ENCODE measurements around the gene RPS4Y1. TPM values are rescaled to one million over a fixed set of nuclear protein-coding genes. Genes with fewer than 3 reads are reported as not detected.
"Not testable (repeated sequence)": the region's sequence is repeated elsewhere in the genome, so short reads cannot be mapped to it uniquely, and the experiment has no call there.

Gene RPS4Y1
- total RNA-seq, 1 donor, result 24.6 TPM

- DNase-seq (ENCODE audit: low read depth), result no peak
- no peak for TF ChIP-seq CTCF (IDR thresholded peaks at IDR 0.05; ENCODE audit: insufficient read depth, low read depth, low read length)
- no peak overlapping the region for H3K4me3 ChIP-seq (ENCODE audit: low read depth, low read length)
These were observed 15.7 kb downstream of the RPS4Y1 start for GRCh38 chrY:2857068-2857467.

- no peak overlapping the region for H3K4me3 ChIP-seq (ENCODE audit: low read depth, low read length)
- peak; percentile 31 for TF ChIP-seq CTCF (IDR thresholded peaks at IDR 0.05; ENCODE audit: insufficient read depth, low read depth, low read length)
- peak; percentile 72 for DNase-seq (ENCODE audit: low read depth)
These were observed 16.3 kb downstream of the RPS4Y1 start for GRCh38 chrY:2857686-2858085.

GRCh38 chrY:2859782-2860181, 18.4 kb downstream of the RPS4Y1 start:
- no peak for TF ChIP-seq CTCF (IDR thresholded peaks at IDR 0.05; ENCODE audit: insufficient read depth, low read depth, low read length)

GRCh38 chrY:2860511-2860910, 19.1 kb downstream of the RPS4Y1 start:
- H3K4me3 ChIP-seq (ENCODE audit: low read depth, low read length), result no peak overlapping the region
- no peak for TF ChIP-seq CTCF (IDR thresholded peaks at IDR 0.05; ENCODE audit: insufficient read depth, low read depth, low read length)
- peak; percentile 66 for DNase-seq (ENCODE audit: low read depth)

More at GRCh38 chrY:2859782-2860181, 18.4 kb downstream of the RPS4Y1 start:
- H3K4me3 ChIP-seq (ENCODE audit: low read depth, low read length), result no peak overlapping the region
- no peak for DNase-seq (ENCODE audit: low read depth)

GRCh38 chrY:2866581-2866980, 25.2 kb downstream of the RPS4Y1 start:
- DNase-seq (ENCODE audit: low read depth), result peak; percentile 13
- H3K4me3 ChIP-seq (ENCODE audit: low read depth, low read length), result no peak overlapping the region
- no peak for TF ChIP-seq CTCF (IDR thresholded peaks at IDR 0.05; ENCODE audit: insufficient read depth, low read depth, low read length)

- no peak for TF ChIP-seq CTCF (IDR thresholded peaks at IDR 0.05; ENCODE audit: insufficient read depth, low read depth, low read length)
- no peak overlapping the region for H3K4me3 ChIP-seq (ENCODE audit: low read depth, low read length)
- no peak for DNase-seq (ENCODE audit: low read depth)
These were observed 26.1 kb downstream of the RPS4Y1 start for GRCh38 chrY:2867469-2867868.

- no peak for DNase-seq (ENCODE audit: low read depth)
- no peak overlapping the region for H3K4me3 ChIP-seq (ENCODE audit: low read depth, low read length)
- no peak for TF ChIP-seq CTCF (IDR thresholded peaks at IDR 0.05; ENCODE audit: insufficient read depth, low read depth, low read length)
These were observed 26.7 kb downstream of the RPS4Y1 start for GRCh38 chrY:2868035-2868607.

- not testable (repeated sequence) for H3K4me3 ChIP-seq (ENCODE audit: low read depth, low read length); DNase-seq (ENCODE audit: low read depth)
These were observed 30.8 kb downstream of the RPS4Y1 start for GRCh38 chrY:2872234-2872633.
